Measurements from ENCODE around the gene MACF1.

- TF ChIP-seq CTCF (IDR thresholded peaks at IDR 0.05) = no peak
- TF ChIP-seq MXI1 (IDR thresholded peaks at IDR 0.05; ENCODE audit: low read depth, low read length) = no peak
- TF ChIP-seq NFIC (IDR thresholded peaks at IDR 0.05; ENCODE audit: borderline replicate concordance) = no peak
- no peak for TF ChIP-seq RAD21 (IDR thresholded peaks at IDR 0.05; ENCODE audit: low read length)
- no peak for TF ChIP-seq CHD2 (IDR thresholded peaks at IDR 0.05; ENCODE audit: low read length, partially characterized antibody)
These were observed 246.6 kb downstream of the MACF1 start for GRCh38 chr1:39450956-39451606.

Measured in SK-N-SH (cell line).